Peyer's patch (tissue), 4 donors: ENCODE measurements around the gene KIF26B. TPM values are rescaled to one million over a fixed set of nuclear protein-coding genes. Genes with fewer than 3 reads are reported as not detected.

ENCODE experiments used
- DNase-seq, 3 donors: peaks; one replicate each; pipeline ENCODE4 v3.0.0-alpha.2; 2017 to 2019
- H3K27ac ChIP-seq, 4 donors: fragments of 200-600 bp; sonication (generic); one replicate each; pipeline ENCODE4 v1.5.1; 2016 to 2019
- H3K27me3 ChIP-seq, 2 donors: fragments of 200-600 bp; sonication (generic); one replicate each; pipeline ENCODE4 v1.5.1; 2019
- H3K36me3 ChIP-seq, 3 donors: fragments of 200-600 bp; sonication (generic); one replicate each; pipeline ENCODE4 v1.5.1; 2016 to 2019
- H3K4me1 ChIP-seq, 4 donors: fragments of 200-600 bp; sonication (generic); one replicate each; pipeline ENCODE4 v1.5.1; 2016 to 2019
- H3K4me3 ChIP-seq, 4 donors: fragments of 200-600 bp; sonication (generic); 1 replicate in 3 of 4; 2 replicates in 1 of 4; pipeline ENCODE4 v1.5.1; 2016 to 2019; ENCODE audit warnings: mild to moderate bottlenecking in 1 of 4
- H3K9me3 ChIP-seq, 4 donors: fragments of 200-600 bp; sonication (generic); one replicate each; pipeline ENCODE4 v1.5.1; 2016 to 2019; ENCODE audit warnings: mild to moderate bottlenecking in 1 of 4
- POLR2A ChIP-seq, 2 donors: fragments of 450-650 bp; IDR thresholded peaks; one replicate each; pipeline ENCODE4 v1.5.1; 2017; ENCODE audit warnings: antibody characterized with exemption in 2 of 2, mild to moderate bottlenecking in 2 of 2, moderate library complexity in 2 of 2
- total RNA-seq, 4 donors: library from RNA; depleted of rRNA; stranded (reverse); fragments of >200 nt; gene quantifications; one replicate each; pipeline ENCODE4 v1.1.0, GENCODE V29; 2016
- TF ChIP-seq, protein P1 (sequence below), 6 experiments: fragments of 450-650 bp in 4 of 6; fragments of 200-600 bp in 2 of 6; sonication (generic) in 1 of 6; IDR thresholded peaks; one replicate each; pipeline ENCODE4 v1.5.1; 2017 to 2019; ENCODE audit warnings: antibody characterized with exemption in 6 of 6, mild to moderate bottlenecking in 3 of 6, moderate library complexity in 1 of 6

KIF26B gene
- total RNA-seq: 1 to 10 TPM in 2 of 4 donors, under 1 TPM in 2; 0.70 to 1.6 (median 1.1) TPM

DNA sequence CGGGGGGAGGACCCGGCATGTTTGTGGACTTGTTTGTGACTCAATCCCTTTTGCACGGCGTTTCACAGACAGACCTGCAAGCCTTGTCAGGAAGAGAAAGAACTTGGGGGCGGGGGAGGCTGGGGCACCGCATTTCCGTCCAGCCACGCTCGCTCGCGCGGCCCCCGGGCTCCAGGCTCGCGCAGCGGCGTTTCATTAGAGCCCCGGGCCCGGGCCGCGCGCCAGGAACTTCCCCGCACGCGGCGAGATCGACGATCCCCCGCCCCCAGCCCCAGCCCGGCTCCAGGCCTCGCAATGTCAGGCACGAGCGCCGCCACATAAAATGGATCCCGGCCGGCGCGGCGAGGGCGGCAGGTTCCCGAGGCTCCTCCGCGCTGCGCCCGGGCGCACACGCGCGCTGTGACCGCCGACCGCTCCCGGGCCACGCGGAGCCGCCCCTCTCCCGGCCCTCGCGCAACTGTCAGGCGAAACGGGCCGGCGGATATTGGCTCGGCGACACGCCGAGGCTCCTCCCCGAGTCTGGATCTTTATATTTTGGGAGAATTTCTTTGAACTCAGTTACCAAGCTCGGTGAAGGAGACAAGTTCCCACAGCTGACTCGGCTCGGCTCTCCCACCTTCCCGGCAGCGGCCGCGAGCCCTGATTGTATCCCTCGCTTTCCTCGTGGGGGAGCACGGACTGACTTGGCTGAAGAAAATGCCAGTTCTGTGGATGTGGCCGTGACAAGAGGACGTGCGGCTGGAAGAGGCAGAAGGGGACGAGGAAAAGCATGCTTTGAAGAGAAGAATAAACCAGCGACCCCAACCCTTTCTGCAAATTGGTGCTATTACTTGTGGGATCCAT is at the start of gene KIF26B:
Gene KIF26B, plus strand, starts transcription at position 557 of the 843 bp plus-strand sequence. CDS start 440 bp downstream, outside the sequence.
- Histone ChIP-seq H3K9me3 (no peaks in the 10 kb centered on the region), H3K36me3 (no peaks in the 10 kb centered on the region), H3K4me1 (peaks cover 3 to 40% (median 20%) of the 10 kb centered on the region in 4 donors), H3K27ac (no peak within 1 kb of the TSS), H3K27me3 (no peaks in the 10 kb centered on the region), H3K4me3 (peak within 1 kb of the TSS; percentile 33 to 67 (median 58))
- no peak for TF ChIP-seq POLR2A (IDR thresholded peaks at IDR 0.05)
- TF ChIP-seq, protein P1, sequence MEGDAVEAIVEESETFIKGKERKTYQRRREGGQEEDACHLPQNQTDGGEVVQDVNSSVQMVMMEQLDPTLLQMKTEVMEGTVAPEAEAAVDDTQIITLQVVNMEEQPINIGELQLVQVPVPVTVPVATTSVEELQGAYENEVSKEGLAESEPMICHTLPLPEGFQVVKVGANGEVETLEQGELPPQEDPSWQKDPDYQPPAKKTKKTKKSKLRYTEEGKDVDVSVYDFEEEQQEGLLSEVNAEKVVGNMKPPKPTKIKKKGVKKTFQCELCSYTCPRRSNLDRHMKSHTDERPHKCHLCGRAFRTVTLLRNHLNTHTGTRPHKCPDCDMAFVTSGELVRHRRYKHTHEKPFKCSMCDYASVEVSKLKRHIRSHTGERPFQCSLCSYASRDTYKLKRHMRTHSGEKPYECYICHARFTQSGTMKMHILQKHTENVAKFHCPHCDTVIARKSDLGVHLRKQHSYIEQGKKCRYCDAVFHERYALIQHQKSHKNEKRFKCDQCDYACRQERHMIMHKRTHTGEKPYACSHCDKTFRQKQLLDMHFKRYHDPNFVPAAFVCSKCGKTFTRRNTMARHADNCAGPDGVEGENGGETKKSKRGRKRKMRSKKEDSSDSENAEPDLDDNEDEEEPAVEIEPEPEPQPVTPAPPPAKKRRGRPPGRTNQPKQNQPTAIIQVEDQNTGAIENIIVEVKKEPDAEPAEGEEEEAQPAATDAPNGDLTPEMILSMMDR (IDR thresholded peaks at IDR 0.05): no peak
- peak in 1 of 3 donors; percentile 56 for DNase-seq

DNA sequence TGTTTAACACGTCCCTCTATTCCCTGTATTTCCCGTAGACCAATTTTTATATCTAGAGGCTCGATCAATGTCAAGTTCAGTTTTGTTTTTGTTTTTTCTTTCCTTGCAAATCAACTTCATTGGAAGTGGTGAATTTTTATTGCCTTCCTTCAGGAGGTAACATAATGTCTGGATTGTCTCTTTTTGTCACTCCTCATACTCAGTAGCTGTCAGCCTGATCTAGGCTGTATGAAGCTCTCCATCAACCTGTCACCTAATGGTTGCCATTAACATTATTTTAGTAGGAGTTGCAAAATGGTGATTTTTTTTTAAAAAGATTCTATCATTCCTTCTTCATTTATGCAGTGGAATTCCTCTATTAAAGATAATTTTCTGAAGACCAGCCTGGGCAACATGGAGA is 49.7 kb upstream of the KIF26B start:
- Histone ChIP-seq H3K4me1 (no peaks in the 10 kb centered on the region), H3K36me3 (no peaks in the 10 kb centered on the region), H3K27me3 (no peaks in the 10 kb centered on the region), H3K27ac (no peak overlapping the region), H3K9me3 (no peaks in the 10 kb centered on the region), H3K4me3 (no peak overlapping the region)
- no peak for DNase-seq
- no peak for TF ChIP-seq POLR2A (IDR thresholded peaks at IDR 0.05)
- TF ChIP-seq, protein P1 (IDR thresholded peaks at IDR 0.05): no peak

GRCh38 chr1:245105815-245106410 is 48.9 kb upstream of the KIF26B start:
- Histone ChIP-seq H3K36me3 (no peaks in the 10 kb centered on the region), H3K4me1 (no peaks in the 10 kb centered on the region), H3K4me3 (no peak overlapping the region), H3K27me3 (no peaks in the 10 kb centered on the region), H3K9me3 (no peaks in the 10 kb centered on the region), H3K27ac (no peak overlapping the region)
- TF ChIP-seq, protein P1 (IDR thresholded peaks at IDR 0.05): no peak
- TF ChIP-seq POLR2A (IDR thresholded peaks at IDR 0.05): no peak
- no peak for DNase-seq

DNA sequence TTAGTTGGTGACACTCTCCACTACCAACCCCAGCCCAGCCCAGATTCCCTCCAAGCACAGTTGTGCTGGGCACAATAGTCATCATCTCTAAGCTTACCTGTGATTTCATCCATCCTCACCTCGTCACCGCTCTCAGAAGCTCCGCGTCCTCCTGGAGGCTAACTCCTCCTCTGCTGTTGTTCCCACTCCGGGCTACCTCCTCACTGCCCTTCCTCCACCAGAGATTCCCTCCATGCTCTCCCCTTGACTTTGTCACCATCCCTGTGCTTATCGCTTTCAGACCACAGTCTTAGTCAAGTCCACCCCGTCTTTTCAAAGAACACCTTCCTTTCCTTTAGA is 47.0 kb upstream of the KIF26B start:
- Histone ChIP-seq H3K9me3 (no peaks in the 10 kb centered on the region), H3K27me3 (no peaks in the 10 kb centered on the region), H3K4me1 (no peaks in the 10 kb centered on the region), H3K4me3 (no peak overlapping the region), H3K36me3 (no peaks in the 10 kb centered on the region), H3K27ac (no peak overlapping the region)
- no peak for DNase-seq
- TF ChIP-seq, protein P1 (IDR thresholded peaks at IDR 0.05): no peak
- TF ChIP-seq POLR2A (IDR thresholded peaks at IDR 0.05): no peak

- H3K36me3 ChIP-seq: no peaks in the 10 kb centered on the region
- no peak overlapping the region for H3K27ac ChIP-seq
- no peaks in the 10 kb centered on the region for H3K27me3 ChIP-seq
- no peaks in the 10 kb centered on the region for H3K9me3 ChIP-seq
- H3K4me1 ChIP-seq: no peaks in the 10 kb centered on the region
- TF ChIP-seq, protein P1 (IDR thresholded peaks at IDR 0.05): no peak
- no peak for TF ChIP-seq POLR2A (IDR thresholded peaks at IDR 0.05)
- no peak overlapping the region for H3K4me3 ChIP-seq
- no peak for DNase-seq
Observed at GRCh38 chr1:245108246-245108645, 46.5 kb upstream of the KIF26B start.
